Psoas muscle (tissue), 8 donors: Measurements from ENCODE around the gene SAMD4A. TPM values are rescaled to one million over a fixed set of nuclear protein-coding genes. Genes with fewer than 3 reads are reported as not detected.

Source experiments
- ATAC-seq, 4 donors: fragments of 200-7000 bp; cut with Tn5 transposase; one replicate each; pipeline ENCODE4 v1.9.1; 2020; ENCODE audit warnings: moderate library complexity in 3 of 4, mild to moderate bottlenecking in 2 of 4
- DNase-seq, 2 donors: peaks; one replicate each; pipeline ENCODE4 v3.0.0-alpha.2; 2020
- H3K27ac ChIP-seq: fragments of 200-600 bp; one replicate; pipeline ENCODE4 v1.8.0; 2022
- H3K27me3 ChIP-seq, 3 donors: fragments of 200-600 bp in 1 of 3; one replicate each; pipeline versions ENCODE4 v1.6.1 to v1.8.0; 2013 to 2022; ENCODE audit warnings: low read length in 2 of 3, mild to moderate bottlenecking in 2 of 3, moderate library complexity in 1 of 3; ENCODE audit not compliant: insufficient read depth in 3 of 3
- H3K36me3 ChIP-seq, 2 donors: fragments of 200-600 bp in 1 of 2; one replicate each; pipeline versions ENCODE4 v1.6.1 to v1.8.0; 2013 to 2022; ENCODE audit warnings: low read depth in 1 of 2, mild to moderate bottlenecking in 1 of 2, moderate library complexity in 1 of 2; ENCODE audit not compliant: insufficient read depth in 1 of 2
- H3K4me1 ChIP-seq: fragments of 200-600 bp; one replicate; pipeline ENCODE4 v1.8.0; 2022
- H3K4me3 ChIP-seq: fragments of 200-600 bp; one replicate; pipeline ENCODE4 v1.8.0; 2022; ENCODE audit warnings: mild to moderate bottlenecking
- H3K9me3 ChIP-seq: fragments of 200-600 bp; one replicate; pipeline ENCODE4 v1.8.0; 2022
- CTCF ChIP-seq: fragments of 200-600 bp; IDR thresholded peaks from one replicate; pipeline ENCODE4 v1.8.0; 2022; ENCODE audit warnings: antibody characterized with exemption
- WGBS, 3 donors: extraction: QIAGEN DNeasy Blood & Tissue Kit; methylation state at CpG; one replicate each; pipeline versions ENCODE4 v1.1.6 to v1.1.7; 2013; 5-methylcytosine and 5-hydroxymethylcytosine counted together
- intact Hi-C, 2 donors: fragments of 100-400 bp; cut with DNase I; formaldehyde crosslinking; loops; one replicate each; pipeline versions ENCODE4 v1.11.0 to v1.14.2; 2022
- polyA plus RNA-seq, 3 donors: library from polyadenylated mRNA; stranded (reverse); fragments of 200-250 nt; gene quantifications; one replicate each; pipeline ENCODE4 v1.2.3, GENCODE V29; 2013
- total RNA-seq, 4 donors: library from RNA; stranded (reverse); fragmentation: NEBNext Ultra II Directional in 2 of 4; extraction: Animal tissue kit (Norgen Biotek cat#: 25700) in 2 of 4; gene quantifications; one replicate each; pipeline versions ENCODE4 v1.2.1 to v1.2.4, GENCODE V29; 2021 to 2023
- donor health status: healthy with polysubstance abuse.
- donor health status: DM: no; HTN: no; CAD: no; lungs with moderate emphysema.
- donor health status: Bipolar disorder and iron deficiency.
- donor health status: healthy.
- donor health status: DM: yes; HTN: yes; CAD: no.
- donor health status: DM: no; HTN: no; CAD: no.
- donor health status: DM: no; HTN: no; CAD: no.
- donor health status: DM: yes; HTN: yes; CAD: no.

Gene SAMD4A
- total and polyA plus RNA-seq, 7 donors, result 9.6 to 139 (median 67.9) TPM

- Histone ChIP-seq H3K4me3 (no peak overlapping the region), H3K27ac (no peak overlapping the region), H3K4me1 (no peaks in the 10 kb centered on the region), H3K9me3 (no peaks in the 10 kb centered on the region), H3K27me3 (no peaks in the 10 kb centered on the region), H3K36me3 (no peaks in the 10 kb centered on the region)
- TF ChIP-seq CTCF, result no peak
- DNase-seq (no peak), ATAC-seq (no peak)
- 32 to 35% (median 32%) methylated on average over 2 of the region's 2 CpGs for WGBS, 3 donors
- intact Hi-C loops, result no loop called here
Measured at GRCh38 chr14:54836231-54836630, 269.3 kb downstream of the SAMD4A start.

- H3K27me3 ChIP-seq, result no peaks in the 10 kb centered on the region
- no peaks in the 10 kb centered on the region for H3K4me1 ChIP-seq
- H3K9me3 ChIP-seq, result no peaks in the 10 kb centered on the region
- ATAC-seq, result no peak
- 80 to 95% (median 91%) methylated on average over 2 of the region's 2 CpGs for WGBS, 3 donors
- TF ChIP-seq CTCF, result no peak
- intact Hi-C loops, result no loop called here
- H3K4me3 ChIP-seq, result no peak overlapping the region
- no peaks in the 10 kb centered on the region for H3K36me3 ChIP-seq
- no peak overlapping the region for H3K27ac ChIP-seq
- DNase-seq, result no peak
Measured at GRCh38 chr14:54837508-54838149, 270.7 kb downstream of the SAMD4A start.

- Histone ChIP-seq H3K27me3 (no peaks in the 10 kb centered on the region), H3K36me3 (no peaks in the 10 kb centered on the region), H3K9me3 (no peaks in the 10 kb centered on the region), H3K4me3 (no peak overlapping the region), H3K4me1 (no peaks in the 10 kb centered on the region), H3K27ac (no peak overlapping the region)
- TF ChIP-seq CTCF, result no peak
- 83 to 88% (median 87%) methylated on average over 10 of the region's 10 CpGs for WGBS, 3 donors
- intact Hi-C loops, result no loop called here
- no peak for DNase-seq
- ATAC-seq, result peak in 2 of 4 donors; percentile 31 to 47
Measured at GRCh38 chr14:54838931-54839512, 272.1 kb downstream of the SAMD4A start.

GRCh38 chr14:54839701-54840119 is 272.8 kb downstream of the SAMD4A start:
- Histone ChIP-seq H3K27me3 (no peaks in the 10 kb centered on the region), H3K27ac (no peak overlapping the region), H3K36me3 (no peaks in the 10 kb centered on the region), H3K9me3 (no peaks in the 10 kb centered on the region), H3K4me3 (no peak overlapping the region), H3K4me1 (no peaks in the 10 kb centered on the region)
- peak in 3 of 4 donors; percentile 57 to 78 (median 62) for ATAC-seq
- peak; percentile 48 to 68 for DNase-seq
- WGBS, 3 donors, result 73 to 85% (median 78%) methylated on average over 3 of the region's 3 CpGs
- intact Hi-C loops, result no loop called here
- TF ChIP-seq CTCF, result no peak
